NCI-H226 (cell line): Measurements from ENCODE around the gene CA14.
"Not testable (repeated sequence)": the region's sequence is repeated elsewhere in the genome, so short reads cannot be mapped to it uniquely, and the experiment has no call there.

Experiments
- DNase-seq: peaks from one replicate; pipeline ENCODE4 v3.0.0-alpha.2; 2015

CA14 gene

DNA sequence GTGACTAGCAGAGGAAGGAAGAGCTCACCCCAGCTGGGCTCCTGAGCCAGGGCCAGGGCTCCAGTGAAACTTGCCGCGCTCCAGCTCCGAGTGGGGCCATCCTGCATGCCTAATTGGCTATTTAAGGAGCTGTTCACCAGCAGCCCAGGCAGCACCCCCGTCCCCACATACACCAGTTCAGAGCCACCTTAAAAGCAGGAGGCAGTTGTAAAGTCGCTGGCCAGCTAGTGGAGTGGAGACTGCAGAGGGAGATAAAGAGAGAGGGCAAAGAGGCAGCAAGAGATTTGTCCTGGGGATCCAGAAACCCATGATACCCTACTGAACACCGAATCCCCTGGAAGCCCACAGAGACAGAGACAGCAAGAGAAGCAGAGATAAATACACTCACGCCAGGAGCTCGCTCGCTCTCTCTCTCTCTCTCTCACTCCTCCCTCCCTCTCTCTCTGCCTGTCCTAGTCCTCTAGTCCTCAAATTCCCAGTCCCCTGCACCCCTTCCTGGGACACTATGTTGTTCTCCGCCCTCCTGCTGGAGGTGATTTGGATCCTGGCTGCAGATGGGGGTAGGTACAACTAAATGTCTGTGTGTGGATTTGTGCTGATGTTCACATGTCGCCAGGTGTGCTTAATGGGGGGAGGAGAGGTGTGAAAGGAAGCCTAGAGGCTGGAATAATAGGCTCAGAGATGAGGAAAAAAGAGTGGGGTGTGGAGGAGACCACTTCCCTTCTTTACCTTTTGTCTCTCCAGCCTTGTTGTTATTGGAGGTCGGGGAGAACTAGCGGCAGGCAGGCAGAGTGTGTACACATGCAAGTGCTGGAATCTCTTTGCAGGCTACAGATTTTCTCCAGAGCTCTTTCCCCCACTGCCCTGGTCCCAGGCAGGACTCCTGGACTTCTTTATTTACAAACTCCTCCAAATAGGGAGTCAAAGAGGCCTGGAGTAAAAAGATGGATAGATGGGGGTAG, at the start of gene CA14:
Gene CA14, plus strand, starts transcription at position 151 of the 962 bp plus-strand sequence. Its CDS starts 355 bp downstream, at position 506.
- DNase-seq = no peak

GRCh38 chr1:150208460-150208859, 49.1 kb upstream of the CA14 start:
- DNase-seq = not testable (repeated sequence)

GRCh38 chr1:150210091-150210490, 47.5 kb upstream of the CA14 start:
- no peak for DNase-seq

DNA sequence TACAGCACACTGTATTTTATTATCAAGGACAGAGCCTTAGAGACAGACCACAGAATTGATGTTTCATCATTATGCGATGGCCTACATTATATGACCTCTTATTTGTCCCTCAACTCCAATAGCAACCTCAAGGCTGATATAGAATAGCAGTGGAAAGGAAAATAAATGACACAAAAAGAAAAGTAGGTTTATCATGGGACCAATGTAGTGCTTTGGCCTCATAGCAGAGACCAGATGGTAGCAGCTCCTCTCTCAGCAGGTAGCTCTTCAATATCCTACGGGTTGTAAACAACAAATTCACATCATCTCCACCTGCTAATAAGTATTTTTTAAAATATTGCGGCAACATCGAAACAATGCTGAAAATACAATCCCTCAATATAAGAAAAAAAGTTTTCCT, 46.9 kb upstream of the CA14 start:
- no peak for DNase-seq

DNA sequence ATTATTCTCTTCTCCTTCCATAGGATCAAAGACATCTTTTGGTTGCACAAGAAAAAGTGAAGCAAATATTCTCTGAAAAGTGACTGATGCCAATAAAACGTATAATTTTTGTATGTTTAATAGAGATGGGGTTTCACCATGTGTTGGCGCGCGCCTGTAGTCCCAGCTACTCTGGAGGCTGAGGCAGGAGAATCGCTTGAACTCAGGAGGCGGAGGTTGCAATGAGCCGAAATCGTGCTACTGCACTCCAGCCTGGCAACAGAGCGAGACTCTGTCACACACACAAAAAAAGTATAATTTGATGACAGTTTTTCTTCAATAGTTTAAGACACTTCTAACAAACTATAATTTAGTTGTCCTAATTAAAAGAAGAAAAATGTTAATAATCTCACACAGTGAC, 45.5 kb upstream of the CA14 start:
- no peak for DNase-seq

- DNase-seq = peak; percentile 95
These were observed 44.1 kb upstream of the CA14 start for GRCh38 chr1:150213170-150214098.

GRCh38 chr1:150214099-150214756, 43.3 kb upstream of the CA14 start:
- not testable (repeated sequence) for DNase-seq

DNA sequence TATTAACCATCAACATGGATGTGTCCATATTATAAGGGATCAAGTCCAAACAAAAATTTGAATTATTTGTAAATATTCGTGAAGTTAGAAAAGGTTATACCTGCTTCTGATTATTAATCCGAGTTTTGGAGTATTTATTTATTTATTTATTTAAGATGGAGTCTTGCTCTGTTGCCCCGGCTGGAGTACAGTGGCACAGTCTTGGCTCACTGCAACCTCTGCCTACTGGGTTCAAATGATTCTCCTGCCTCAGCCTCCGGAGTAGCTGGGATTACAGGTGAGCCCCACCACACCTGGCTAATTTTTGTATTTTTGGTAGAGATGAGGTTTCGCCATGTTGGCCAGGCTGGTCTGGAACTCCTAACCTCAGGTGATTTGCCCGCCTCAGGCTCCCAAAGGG, 41.7 kb upstream of the CA14 start:
- DNase-seq = not testable (repeated sequence)

DNA sequence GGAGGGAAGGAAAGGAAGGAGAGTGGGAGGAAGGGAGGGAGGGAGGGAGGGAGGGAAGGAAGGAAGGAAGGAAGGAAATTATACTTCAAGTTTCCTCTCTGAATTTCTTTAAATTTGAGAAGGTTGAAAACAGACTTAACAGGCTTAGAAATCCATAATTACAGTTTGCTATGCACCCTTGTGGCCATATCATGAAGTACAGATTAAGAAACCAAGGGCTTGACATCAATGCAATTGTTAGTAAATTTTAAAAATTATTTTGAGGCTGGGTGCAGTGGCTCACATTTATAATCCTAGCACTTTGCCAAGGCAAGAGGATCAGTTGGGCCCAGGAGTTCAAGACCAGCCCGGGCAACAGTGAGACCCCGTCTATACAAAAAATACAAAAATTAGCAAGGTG, 36.0 kb upstream of the CA14 start:
- DNase-seq = no peak

- no peak for DNase-seq
These were observed 32.6 kb upstream of the CA14 start for GRCh38 chr1:150224983-150225382.

- DNase-seq = no peak
These were observed 32.0 kb upstream of the CA14 start for GRCh38 chr1:150225546-150225945.

GRCh38 chr1:150226486-150226885, 31.1 kb upstream of the CA14 start:
- no peak for DNase-seq

- DNase-seq = no peak
These were observed 30.3 kb upstream of the CA14 start for GRCh38 chr1:150227228-150227627.

GRCh38 chr1:150228246-150228645, 29.3 kb upstream of the CA14 start:
- DNase-seq = not testable (repeated sequence)

- not testable (repeated sequence) for DNase-seq
These were observed 24.7 kb upstream of the CA14 start for GRCh38 chr1:150232921-150233320.

- DNase-seq = no peak
These were observed 23.9 kb upstream of the CA14 start for GRCh38 chr1:150233359-150234308.

- DNase-seq = no peak
These were observed 23.3 kb upstream of the CA14 start for GRCh38 chr1:150234309-150234565.

- DNase-seq = peak; percentile 40
These were observed 22.8 kb upstream of the CA14 start for GRCh38 chr1:150234566-150235293.

- DNase-seq = no peak
These were observed 22.2 kb upstream of the CA14 start for GRCh38 chr1:150235294-150235851.

- peak; percentile 99 for DNase-seq
These were observed 21.5 kb upstream of the CA14 start, which contains the start of gene ANP32E for GRCh38 chr1:150235852-150236613. Gene ANP32E, minus strand, starts transcription at chr1:150236112. Its CDS starts 326 bp downstream, at chr1:150235786.
